Esophagus muscularis mucosa (tissue), 4 donors: Measurements from ENCODE around the gene NKAIN2. TPM values are rescaled to one million over a fixed set of nuclear protein-coding genes. Genes with fewer than 3 reads are reported as not detected.

Experiments used
- DNase-seq: peaks from one replicate; pipeline ENCODE4 v3.0.0-alpha.2; 2017; ENCODE audit errors: extremely low spot score
- H3K27ac ChIP-seq, 4 donors: fragments of 200-600 bp; sonication (generic); replicated peaks in 1 of 4; 1 replicate in 3 of 4; 2 replicates in 1 of 4; pipeline ENCODE4 v1.5.1; 2016 to 2019; ENCODE audit warnings: mild to moderate bottlenecking in 1 of 4
- H3K27me3 ChIP-seq, 4 donors: fragments of 200-600 bp; sonication (generic); one replicate each; pipeline versions ENCODE4 v1.5.1 to v1.6.0; 2016 to 2019
- H3K36me3 ChIP-seq, 4 donors: fragments of 200-600 bp; sonication (generic); one replicate each; pipeline ENCODE4 v1.5.1; 2016 to 2019
- H3K4me1 ChIP-seq, 4 donors: fragments of 200-600 bp; sonication (generic); one replicate each; pipeline ENCODE4 v1.5.1; 2016 to 2019
- H3K4me3 ChIP-seq, 4 donors: fragments of 200-600 bp; sonication (generic); 1 replicate in 2 of 4; 2 replicates in 2 of 4; pipeline ENCODE4 v1.5.1; 2016 to 2019; ENCODE audit warnings: mild to moderate bottlenecking in 4 of 4, moderate library complexity in 1 of 4
- H3K9me3 ChIP-seq, 4 donors: fragments of 200-600 bp; sonication (generic); 1 replicate in 3 of 4; 2 replicates in 1 of 4; pipeline ENCODE4 v1.5.1; 2016 to 2019
- EP300 ChIP-seq: sonication (generic); formaldehyde crosslinking; IDR thresholded peaks from one replicate; pipeline ENCODE4 v1.6.1; 2017; ENCODE audit warnings: antibody characterized with exemption
- POLR2A ChIP-seq: fragments of 450-650 bp; IDR thresholded peaks from one replicate; pipeline ENCODE4 v1.6.1; 2017; ENCODE audit warnings: antibody characterized with exemption, moderate library complexity, mild to moderate bottlenecking, low read depth
- POLR2AphosphoS5 ChIP-seq, 2 donors: sonication (generic); formaldehyde crosslinking; IDR thresholded peaks; one replicate each; pipeline ENCODE4 v1.6.1; 2017; ENCODE audit warnings: antibody characterized with exemption in 2 of 2
- WGBS: methylation state at CpG from one replicate; pipeline ENCODE4 v1.1.5; 2018; 5-methylcytosine and 5-hydroxymethylcytosine counted together
- intact Hi-C: fragments of 100-400 bp; cut with DNase I; formaldehyde crosslinking; loops from one replicate; pipeline ENCODE4 v1.15.1; 2023
- total RNA-seq, 4 donors: library from RNA; depleted of rRNA; stranded (reverse); fragments of >200 nt; gene quantifications; one replicate each; pipeline versions ENCODE4 v1.1.0 to v1.2.1, GENCODE V29; 2016
- TF ChIP-seq, protein P1 (sequence below), 3 experiments: fragments of 200-600 bp in 2 of 3; fragments of 450-650 bp in 1 of 3; sonication (generic) in 2 of 3; IDR thresholded peaks; one replicate each; pipeline ENCODE4 v1.5.1; 2017 to 2019; ENCODE audit warnings: antibody characterized with exemption in 3 of 3, mild to moderate bottlenecking in 2 of 3, moderate library complexity in 1 of 3

NKAIN2 gene
- total RNA-seq, 4 donors from 2014 or later: 0.11 to 0.66 (median 0.13) TPM; not detected in 1

GRCh38 chr6:124772733-124773319 is 969.2 kb downstream of the NKAIN2 start:
- TF ChIP-seq, protein P1, sequence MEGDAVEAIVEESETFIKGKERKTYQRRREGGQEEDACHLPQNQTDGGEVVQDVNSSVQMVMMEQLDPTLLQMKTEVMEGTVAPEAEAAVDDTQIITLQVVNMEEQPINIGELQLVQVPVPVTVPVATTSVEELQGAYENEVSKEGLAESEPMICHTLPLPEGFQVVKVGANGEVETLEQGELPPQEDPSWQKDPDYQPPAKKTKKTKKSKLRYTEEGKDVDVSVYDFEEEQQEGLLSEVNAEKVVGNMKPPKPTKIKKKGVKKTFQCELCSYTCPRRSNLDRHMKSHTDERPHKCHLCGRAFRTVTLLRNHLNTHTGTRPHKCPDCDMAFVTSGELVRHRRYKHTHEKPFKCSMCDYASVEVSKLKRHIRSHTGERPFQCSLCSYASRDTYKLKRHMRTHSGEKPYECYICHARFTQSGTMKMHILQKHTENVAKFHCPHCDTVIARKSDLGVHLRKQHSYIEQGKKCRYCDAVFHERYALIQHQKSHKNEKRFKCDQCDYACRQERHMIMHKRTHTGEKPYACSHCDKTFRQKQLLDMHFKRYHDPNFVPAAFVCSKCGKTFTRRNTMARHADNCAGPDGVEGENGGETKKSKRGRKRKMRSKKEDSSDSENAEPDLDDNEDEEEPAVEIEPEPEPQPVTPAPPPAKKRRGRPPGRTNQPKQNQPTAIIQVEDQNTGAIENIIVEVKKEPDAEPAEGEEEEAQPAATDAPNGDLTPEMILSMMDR (IDR thresholded peaks at IDR 0.05): no peak
- TF ChIP-seq EP300: no peak
- TF ChIP-seq POLR2A: no peak
- no peak for TF ChIP-seq POLR2AphosphoS5 (IDR thresholded peaks at IDR 0.05)
- Histone ChIP-seq H3K36me3 (no peaks in the 10 kb centered on the region), H3K27me3 (no peaks in the 10 kb centered on the region), H3K4me3 (no peak overlapping the region), H3K9me3 (no peaks in the 10 kb centered on the region), H3K4me1 (no peaks in the 10 kb centered on the region), H3K27ac (no peak overlapping the region)
- DNase-seq: no peak
- intact Hi-C loops: no loop called here
- 72% methylated on average over 3 of the region's 3 CpGs for WGBS

DNA sequence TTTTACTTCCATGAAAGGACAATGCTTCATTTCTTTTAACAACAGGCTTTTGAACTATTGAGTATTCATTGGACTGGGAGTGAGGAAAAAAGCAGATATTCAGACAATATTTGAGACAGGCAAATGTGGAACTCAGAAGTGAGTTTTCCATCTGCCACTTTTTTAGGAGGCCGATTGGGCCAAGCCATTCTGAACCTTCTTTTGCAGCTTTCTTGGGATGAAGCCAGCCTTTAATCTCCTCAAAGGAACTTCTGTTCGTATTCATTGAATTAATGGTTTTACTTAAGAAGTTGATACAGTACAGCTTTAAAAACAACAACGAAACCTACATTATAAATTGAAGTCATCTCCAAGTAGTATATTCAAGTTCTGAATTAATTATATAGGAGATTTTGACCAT is 971.5 kb downstream of the NKAIN2 start:
- no peak overlapping the region for H3K4me3 ChIP-seq
- 65% methylated on average over 3 of the region's 3 CpGs for WGBS
- TF ChIP-seq, protein P1 (IDR thresholded peaks at IDR 0.05): no peak
- TF ChIP-seq EP300: no peak
- TF ChIP-seq POLR2AphosphoS5 (IDR thresholded peaks at IDR 0.05): no peak
- TF ChIP-seq POLR2A: no peak
- no peak overlapping the region for H3K27ac ChIP-seq
- H3K36me3 ChIP-seq: no peaks in the 10 kb centered on the region
- no peaks in the 10 kb centered on the region for H3K27me3 ChIP-seq
- no peaks in the 10 kb centered on the region for H3K9me3 ChIP-seq
- intact Hi-C loops: no loop called here
- no peak for DNase-seq
- H3K4me1 ChIP-seq: no peaks in the 10 kb centered on the region

- no peaks in the 10 kb centered on the region for H3K27me3 ChIP-seq
- no peaks in the 10 kb centered on the region for H3K9me3 ChIP-seq
- intact Hi-C loops: no loop called here
- TF ChIP-seq EP300: no peak
- TF ChIP-seq POLR2AphosphoS5 (IDR thresholded peaks at IDR 0.05): no peak
- TF ChIP-seq, protein P1 (IDR thresholded peaks at IDR 0.05): no peak
- TF ChIP-seq POLR2A: no peak
- H3K4me3 ChIP-seq: no peak overlapping the region
- H3K4me1 ChIP-seq: no peaks in the 10 kb centered on the region
- H3K36me3 ChIP-seq: no peaks in the 10 kb centered on the region
- WGBS: 80% methylated on average over 2 of the region's 2 CpGs
- no peak for DNase-seq
- no peak overlapping the region for H3K27ac ChIP-seq
Measured at GRCh38 chr6:124777863-124778262, 974.2 kb downstream of the NKAIN2 start.

DNA sequence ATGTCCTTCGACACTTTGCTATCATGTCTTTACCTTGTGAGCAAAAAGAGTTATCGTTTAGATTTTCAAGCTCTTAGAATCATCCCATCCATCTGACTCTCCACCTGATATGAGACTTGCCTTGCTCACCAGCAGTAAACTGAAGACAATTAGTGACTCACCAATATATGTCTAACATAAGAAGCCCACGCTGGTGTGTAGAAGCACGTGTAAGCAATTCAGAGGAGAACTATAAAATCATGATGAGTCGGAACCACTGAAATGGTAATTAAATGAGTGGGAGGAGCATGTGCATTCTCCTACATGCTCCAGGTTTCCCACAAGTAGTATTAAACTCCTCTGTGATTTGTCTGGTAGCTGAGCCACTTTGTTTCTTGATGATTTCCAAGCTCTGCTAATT is 977.0 kb downstream of the NKAIN2 start:
- H3K4me3 ChIP-seq: no peak overlapping the region
- no peak for DNase-seq
- TF ChIP-seq EP300: no peak
- 86% methylated on average over 5 of the region's 5 CpGs for WGBS
- no peaks in the 10 kb centered on the region for H3K27me3 ChIP-seq
- H3K4me1 ChIP-seq: no peaks in the 10 kb centered on the region
- no peaks in the 10 kb centered on the region for H3K9me3 ChIP-seq
- no peaks in the 10 kb centered on the region for H3K36me3 ChIP-seq
- intact Hi-C loops: no loop called here
- H3K27ac ChIP-seq: no peak overlapping the region

DNA sequence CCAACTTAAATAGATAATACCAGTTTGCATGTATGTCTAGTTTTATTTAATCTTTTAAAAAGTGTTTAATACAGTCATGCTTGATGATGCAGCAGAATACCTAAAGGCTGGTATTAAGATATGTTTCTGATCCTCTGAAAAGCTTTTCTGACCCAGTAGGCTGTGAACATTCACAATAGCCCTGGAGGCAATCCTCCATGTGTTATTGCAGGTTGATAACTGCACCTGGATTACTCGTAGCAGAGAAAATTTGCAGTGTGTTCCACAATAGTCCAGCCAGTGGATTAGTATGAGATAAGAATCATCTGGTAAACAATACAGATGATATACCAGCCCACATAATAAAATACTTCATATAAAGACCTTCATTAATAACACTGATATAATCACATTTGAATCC is 979.7 kb downstream of the NKAIN2 start:
- Histone ChIP-seq H3K36me3 (no peaks in the 10 kb centered on the region), H3K4me3 (no peak overlapping the region), H3K27ac (no peak overlapping the region), H3K4me1 (no peaks in the 10 kb centered on the region), H3K9me3 (no peaks in the 10 kb centered on the region), H3K27me3 (no peaks in the 10 kb centered on the region)
- WGBS: 89% methylated on average over 1 of the region's 1 CpG
- intact Hi-C loops: no loop called here
- DNase-seq: no peak
- TF ChIP-seq POLR2AphosphoS5 (IDR thresholded peaks at IDR 0.05) (no peak), EP300 (no peak), POLR2A (no peak)
- TF ChIP-seq, protein P1 (IDR thresholded peaks at IDR 0.05): no peak
